ENCODE measurements around the gene MC4R.

The MC4R gene

GRCh38 chr18:60329131-60329530, 43.4 kb downstream of the MC4R start:
- peak in 8 of 58 donors; percentile 0 to 38 (median 12) for DNase-seq

- DNase-seq: no peak
Measured at GRCh38 chr18:60327880-60328279, 44.7 kb downstream of the MC4R start.

- no peak for DNase-seq
Measured at GRCh38 chr18:60322591-60322990, 50.0 kb downstream of the MC4R start.

Data from anterior cingulate cortex (tissue), 58 donors.